H1 (cell line): ENCODE measurements around the gene ZBTB40. TPM values are rescaled to one million over a fixed set of nuclear protein-coding genes. Genes with fewer than 3 reads are reported as not detected.

ENCODE experiments used
- CTCF ChIA-PET: fragments of 300-600 bp; sonication (Branson Sonifier 250); formaldehyde crosslinking; loops from one replicate; lab custom pipeline; 2021; ENCODE audit not compliant: partially characterized antibody; lab: Charles Lee
- POLR2A ChIA-PET: fragments of 300-600 bp; sonication (Branson Sonifier 250); formaldehyde crosslinking; loops from one replicate; lab custom pipeline; 2021; ENCODE audit warnings: inconsistent platforms; ENCODE audit not compliant: partially characterized antibody; lab: Charles Lee
- DNase-seq, 2 experiments: peaks; one replicate each; pipeline versions ENCODE4 v3.0.0 to v3.0.0-alpha.2; 2010 to 2022; ENCODE audit warnings: low spot score in 2 of 2, low read depth in 1 of 2, mixed read lengths in 1 of 2
- FAIRE-seq: peaks from 2 replicates; lab custom pipeline; 2011; peaks lifted over from hg19 to GRCh38; lab: Jason Lieb, UNC
- H2AFZ ChIP-seq: 2 replicates; pipeline ENCODE4 v1.8.1; 2012; ENCODE audit warnings: low read length, inconsistent platforms
- H2AK5ac ChIP-seq: 2 replicates; pipeline ENCODE4 v1.6.1; 2013; ENCODE audit warnings: low read depth, low read length
- H2BK120ac ChIP-seq: replicated peaks from 2 replicates; pipeline ENCODE3; 2013; ENCODE audit warnings: low read depth, low read length, inconsistent platforms
- H2BK12ac ChIP-seq: 2 replicates; pipeline ENCODE4 v1.6.1; 2013; ENCODE audit warnings: low read depth, low read length
- H2BK15ac ChIP-seq: 2 replicates; pipeline ENCODE4 v1.6.1; 2013; ENCODE audit warnings: low read length
- H2BK20ac ChIP-seq: 2 replicates; pipeline ENCODE4 v1.6.1; 2013; ENCODE audit warnings: low read length
- H2BK5ac ChIP-seq: 2 replicates; pipeline ENCODE4 v1.6.1; 2013; ENCODE audit warnings: low read depth, low read length
- H3K14ac ChIP-seq: 2 replicates; pipeline ENCODE4 v1.6.1; 2013; ENCODE audit warnings: inconsistent platforms; ENCODE audit not compliant: insufficient read length
- H3K18ac ChIP-seq: 2 replicates; pipeline ENCODE4 v1.6.1; 2013; ENCODE audit warnings: low read length; ENCODE audit errors: extremely low read depth
- H3K23ac ChIP-seq: 2 replicates; pipeline ENCODE4 v1.6.1; 2013; ENCODE audit warnings: inconsistent platforms; ENCODE audit not compliant: insufficient read length
- H3K23me2 ChIP-seq: 2 replicates; pipeline ENCODE4 v1.6.1; 2013; ENCODE audit warnings: low read depth, low read length
- H3K27ac ChIP-seq: 2 replicates; pipeline ENCODE4 v1.6.1; 2011; ENCODE audit warnings: low read depth, low read length, inconsistent platforms
- H3K27me3 ChIP-seq, 4 experiments: replicated peaks in 1 of 4; 1 replicate in 1 of 4; 2 replicates in 3 of 4; pipeline versions ENCODE4 v1.6.1 to v1.8.1; 2011 to 2013; ENCODE audit warnings: low read length in 3 of 4, mild to moderate bottlenecking in 3 of 4, inconsistent platforms in 2 of 4, mixed read lengths in 2 of 4, moderate library complexity in 1 of 4; ENCODE audit not compliant: control insufficient read depth in 3 of 4, insufficient read depth in 3 of 4; ENCODE audit errors: extremely low read depth in 1 of 4
- H3K36me3 ChIP-seq, 4 experiments: 2 replicates each; pipeline versions ENCODE4 v1.6.1 to v1.8.1; 2011 to 2013; ENCODE audit warnings: mild to moderate bottlenecking in 4 of 4, low read length in 3 of 4, moderate library complexity in 2 of 4, control low read depth in 1 of 4, inconsistent platforms in 1 of 4; ENCODE audit not compliant: insufficient read depth in 4 of 4, control insufficient read depth in 2 of 4
- H3K4ac ChIP-seq: replicated peaks from 2 replicates; pipeline ENCODE3; 2013; ENCODE audit warnings: low read length, low read depth, mixed read lengths, inconsistent platforms; ENCODE audit not compliant: insufficient read length
- H3K4me1 ChIP-seq, 4 experiments: replicated peaks in 1 of 4; 1 replicate in 1 of 4; 2 replicates in 3 of 4; pipeline versions ENCODE4 v1.6.1 to v1.8.1; 2011 to 2013; ENCODE audit warnings: low read length in 3 of 4, inconsistent platforms in 2 of 4, mixed read lengths in 1 of 4; ENCODE audit not compliant: insufficient read depth in 4 of 4, control insufficient read depth in 3 of 4
- H3K4me2 ChIP-seq, 2 experiments: 2 replicates each; pipeline versions ENCODE4 v1.6.1 to v1.8.1; 2011 to 2013; ENCODE audit warnings: low read depth in 2 of 2, low read length in 2 of 2, control low read depth in 1 of 2, inconsistent platforms in 1 of 2, mild to moderate bottlenecking in 1 of 2; ENCODE audit not compliant: insufficient read depth in 1 of 2
- H3K4me3 ChIP-seq, 4 experiments: fragments of 200-600, 300-600 bp in 1 of 4; sonication (generic), shearing (Covaris generic), sonication (Bioruptor Twin) in 1 of 4; 2 replicates each; pipeline versions ENCODE4 v1.5.1 to v1.8.1; 2011 to 2016; ENCODE audit warnings: low read length in 4 of 4, low read depth in 3 of 4, control low read depth in 2 of 4, inconsistent platforms in 2 of 4, mild to moderate bottlenecking in 2 of 4, mixed read lengths in 1 of 4, moderate library complexity in 1 of 4; ENCODE audit not compliant: insufficient read depth in 2 of 4; ENCODE audit errors: extremely low read depth in 1 of 4
- H3K56ac ChIP-seq: replicated peaks from 2 replicates; pipeline ENCODE3; 2013; ENCODE audit warnings: low read depth, mild to moderate bottlenecking, mixed read lengths, low read length, inconsistent platforms; ENCODE audit not compliant: insufficient read length
- H3K79me1 ChIP-seq: 2 replicates; pipeline ENCODE4 v1.6.1; 2013; ENCODE audit warnings: low read depth, low read length, control low read depth
- H3K79me2 ChIP-seq, 2 experiments: 2 replicates each; pipeline versions ENCODE4 v1.6.1 to v1.8.1; 2012 to 2013; ENCODE audit warnings: low read length in 2 of 2, mild to moderate bottlenecking in 2 of 2, inconsistent platforms in 1 of 2; ENCODE audit not compliant: insufficient read depth in 2 of 2, control insufficient read depth in 1 of 2
- H3K9ac ChIP-seq, 4 experiments: replicated peaks in 1 of 4; 1 replicate in 1 of 4; 2 replicates in 3 of 4; pipeline versions ENCODE4 v1.6.1 to v1.8.1; 2011 to 2013; ENCODE audit warnings: low read depth in 3 of 4, low read length in 3 of 4, control low read depth in 2 of 4, mild to moderate bottlenecking in 2 of 4, moderate library complexity in 2 of 4, inconsistent platforms in 1 of 4; ENCODE audit errors: extremely low read depth in 1 of 4
- H3K9me3 ChIP-seq, 2 experiments: 2 replicates each; pipeline versions ENCODE4 v1.6.1 to v1.8.1; 2012 to 2013; ENCODE audit warnings: mild to moderate bottlenecking in 2 of 2, moderate library complexity in 2 of 2, control low read depth in 1 of 2, inconsistent platforms in 1 of 2, low read depth in 1 of 2, low read length in 1 of 2, mixed read lengths in 1 of 2; ENCODE audit not compliant: insufficient read depth in 2 of 2
- H4K20me1 ChIP-seq, 2 experiments: replicated peaks in 1 of 2; 2 replicates each; pipeline versions ENCODE3 to v1.8.1; 2011 to 2013; ENCODE audit warnings: inconsistent platforms in 2 of 2, low read length in 2 of 2, mild to moderate bottlenecking in 1 of 2; ENCODE audit not compliant: insufficient read depth in 2 of 2, control insufficient read depth in 1 of 2
- H4K5ac ChIP-seq: 2 replicates; pipeline ENCODE4 v1.6.1; 2013; ENCODE audit warnings: low read length, low read depth, mixed read lengths, inconsistent platforms; ENCODE audit not compliant: insufficient read length
- H4K8ac ChIP-seq: 2 replicates; pipeline ENCODE4 v1.8.0; 2013; ENCODE audit warnings: mild to moderate bottlenecking, moderate library complexity, low read length, inconsistent platforms; ENCODE audit not compliant: insufficient read depth; ENCODE audit errors: extremely low read depth
- H4K91ac ChIP-seq: replicated peaks from 2 replicates; pipeline ENCODE3; 2013; ENCODE audit warnings: low read length, mixed read lengths, inconsistent platforms; ENCODE audit not compliant: insufficient read length
- ATF2 ChIP-seq: IDR thresholded peaks from 2 replicates; pipeline ENCODE4 v1.6.1; 2012; ENCODE audit warnings: low read length, inconsistent platforms
- ATF3 ChIP-seq: IDR thresholded peaks from 2 replicates; pipeline ENCODE4 v1.6.1; 2011; ENCODE audit warnings: low read depth, mild to moderate bottlenecking, low read length; ENCODE audit not compliant: insufficient read depth
- EP300 ChIP-seq, 2 experiments: IDR thresholded peaks; 1 replicate in 1 of 2; 2 replicates in 1 of 2; pipeline ENCODE4 v1.6.1; 2011 to 2012; ENCODE audit warnings: low read depth in 2 of 2, low read length in 2 of 2, mild to moderate bottlenecking in 2 of 2, borderline replicate concordance in 1 of 2, inconsistent platforms in 1 of 2, moderate library complexity in 1 of 2
- FOSL1 ChIP-seq: IDR thresholded peaks from 2 replicates; pipeline ENCODE4 v1.6.1; 2011; ENCODE audit warnings: mild to moderate bottlenecking, low read depth, low read length, moderate library complexity; ENCODE audit not compliant: insufficient read depth
- MAFK ChIP-seq: IDR thresholded peaks from 2 replicates; pipeline ENCODE4 v1.6.1; 2012; ENCODE audit warnings: low read depth, mild to moderate bottlenecking, improper control_type of control experiment, low read length
- POLR2A ChIP-seq, 2 experiments: IDR thresholded peaks; 1 replicate in 1 of 2; 2 replicates in 1 of 2; pipeline ENCODE4 v1.6.1; 2011; ENCODE audit warnings: low read depth in 2 of 2, low read length in 2 of 2, mild to moderate bottlenecking in 2 of 2; ENCODE audit errors: control extremely low read depth in 1 of 2
- RBBP5 ChIP-seq: IDR thresholded peaks from 2 replicates; pipeline ENCODE4 v1.7.1; 2012; ENCODE audit warnings: low read depth, mild to moderate bottlenecking, inconsistent platforms, low read length, moderate library complexity, borderline replicate concordance
- RNF2 ChIP-seq: fragments of 200-900, 300-1000 bp; sonication (generic); IDR thresholded peaks from 2 replicates; pipeline ENCODE4 v1.7.1; 2016; ENCODE audit warnings: borderline replicate concordance, low read depth, mild to moderate bottlenecking, antibody characterized with exemption, low read length; ENCODE audit not compliant: poor library complexity, severe bottlenecking; ENCODE audit errors: missing control alignments
- SIX5 ChIP-seq: IDR thresholded peaks from 2 replicates; pipeline ENCODE4 v1.6.1; 2011; ENCODE audit warnings: mild to moderate bottlenecking, low read depth, low read length
- SP2 ChIP-seq: IDR thresholded peaks from 2 replicates; pipeline ENCODE4 v1.6.1; 2012; ENCODE audit warnings: mild to moderate bottlenecking, low read length, inconsistent platforms
- SUZ12 ChIP-seq: fragments of 200-600 bp; sonication (generic); IDR thresholded peaks from 2 replicates; pipeline ENCODE4 v1.6.1; 2012; ENCODE audit warnings: mild to moderate bottlenecking, inconsistent platforms, low read length, moderate library complexity, mixed read lengths
- TEAD4 ChIP-seq: IDR thresholded peaks from 2 replicates; pipeline ENCODE4 v1.6.1; 2012; ENCODE audit warnings: low read depth, low read length, inconsistent platforms, mixed read lengths
- WGBS, 2 experiments: shearing (Covaris generic) in 1 of 2; methylation state at CpG; one replicate each; pipeline versions ENCODE4 v1.1.6 to v1.1.7; 2013 to 2015; ENCODE audit warnings: low lambda C conversion rate in 2 of 2, mixed read lengths in 2 of 2, inconsistent platforms in 1 of 2, low coverage in 1 of 2, missing lambda C conversion rate in 1 of 2; ENCODE audit not compliant: insufficient replicate concordance in 2 of 2, insufficient coverage in 1 of 2, insufficient read length in 1 of 2; ENCODE audit errors: extremely low coverage in 1 of 2, missing lambda C conversion rate in 1 of 2; 5-methylcytosine and 5-hydroxymethylcytosine counted together
- polyA plus RNA-seq, 7 experiments: library from polyadenylated mRNA; depleted of rRNA in 3 of 7; stranded (reverse) in 5 of 7; unstranded in 2 of 7; fragments of >200 nt in 5 of 7; fragments of 200-250 nt in 2 of 7; gene quantifications; 1 replicate in 5 of 7; 2 replicates in 1 of 7; 4 replicates in 1 of 7; pipeline versions ENCODE4 v1.2.1 to v1.2.3, GENCODE V29; 2011 to 2013; ENCODE audit warnings: missing spikeins in 2 of 7, mixed read lengths in 2 of 7
- total RNA-seq: library from RNA; stranded (reverse); fragmentation: NEBNext Ultra II Directional; extraction: Animal tissue kit (Norgen Biotek cat#: 25700); gene quantifications from 2 replicates; pipeline ENCODE4 v1.2.1, GENCODE V29; 2021

The ZBTB40 gene
- total and polyA plus RNA-seq, 2 of the 8 experiments (the other 6 are each of a cell fraction or from before 2014, with no cell fraction given) = 3.1 to 19.3 TPM

- H3K4ac ChIP-seq = no peak overlapping the region
- no peaks in the 10 kb centered on the region for H4K20me1 ChIP-seq
- no peak overlapping the region for H2AK5ac ChIP-seq
- H3K23me2 ChIP-seq = no peaks in the 10 kb centered on the region
- H3K4me3 ChIP-seq = no peak overlapping the region
- H3K27me3 ChIP-seq = no peaks in the 10 kb centered on the region
- no peak overlapping the region for H3K18ac ChIP-seq
- no peak overlapping the region for H2AFZ ChIP-seq
- ChIA-PET POLR2A (no interaction called here), CTCF (interaction anchor here (0.6 to 2.6 kb wide), 8 partner anchors 12 to 456 kb away, joined by 3 to 10 read pairs (median 4); no protein-coding TSS in a partner anchor)
- no peak overlapping the region for H4K8ac ChIP-seq
- H2BK5ac ChIP-seq = no peak overlapping the region
- H3K27ac ChIP-seq = no peak overlapping the region
- H2BK15ac ChIP-seq = no peak overlapping the region
- FAIRE-seq (no peak), DNase-seq (no peak)
- H4K91ac ChIP-seq = no peak overlapping the region
- no peak overlapping the region for H3K4me2 ChIP-seq
- H3K9me3 ChIP-seq = no peaks in the 10 kb centered on the region
- WGBS, 2 experiments = 90% methylated on average over 4 of the region's 4 CpGs; no CpG with 5 or more reads in 1 of the 2 experiments
- H3K9ac ChIP-seq = no peak overlapping the region
- no peaks in the 10 kb centered on the region for H3K36me3 ChIP-seq
- peaks cover 3% of the 10 kb centered on the region; the same call in 1 of the 2 replicates for H3K79me1 ChIP-seq
- no peak overlapping the region for H2BK120ac ChIP-seq
- no peak overlapping the region for H4K5ac ChIP-seq
- H3K14ac ChIP-seq = no peak overlapping the region
- TF ChIP-seq TEAD4 = no peak
- TF ChIP-seq ATF3 = no peak
- no peak for TF ChIP-seq EP300 (IDR thresholded peaks at IDR 0.05; ENCODE audit: borderline replicate concordance in 1 of 2, low read depth in 2 of 2, low read length in 2 of 2)
- no peak for TF ChIP-seq SIX5
- TF ChIP-seq SP2 = no peak
- no peak for TF ChIP-seq SUZ12
- no peak for TF ChIP-seq POLR2A (IDR thresholded peaks at IDR 0.05; ENCODE audit: control extremely low read depth in 1 of 2, low read depth in 2 of 2, low read length in 2 of 2)
- no peak for TF ChIP-seq RNF2
- TF ChIP-seq ATF2 = no peak
- TF ChIP-seq RBBP5 = no peak
- TF ChIP-seq FOSL1 = no peak
- no peak for TF ChIP-seq MAFK
- H2BK12ac ChIP-seq = no peak overlapping the region
- H3K4me1 ChIP-seq = no peaks in the 10 kb centered on the region
- H2BK20ac ChIP-seq = no peak overlapping the region
- H3K23ac ChIP-seq = no peak overlapping the region
- H3K79me2 ChIP-seq = peaks cover 0 to 28% of the 10 kb centered on the region in 2 experiments; a peak in 2 of 4 replicates
- no peak overlapping the region for H3K56ac ChIP-seq
Measured at GRCh38 chr1:22473952-22474351, 22.3 kb downstream of the ZBTB40 start.
